Epithelial cell of esophagus (primary cell): ENCODE measurements around the gene NEURL4.

Experiments used
- DNase-seq: peaks from one replicate; pipeline ENCODE4 v3.0.0; 2010; ENCODE audit warnings: low read depth
- H3K4me3 ChIP-seq: 2 replicates; pipeline ENCODE4 v1.5.1; 2011; ENCODE audit warnings: mild to moderate bottlenecking, low read length, control low read depth
- CTCF ChIP-seq: IDR thresholded peaks from 2 replicates; pipeline ENCODE4 v1.5.1; 2011; ENCODE audit warnings: low read depth, mild to moderate bottlenecking, low read length, control low read depth, inconsistent platforms; ENCODE audit not compliant: insufficient read depth; ENCODE audit errors: missing control alignments

The NEURL4 gene

GRCh38 chr17:7313890-7314718 lies 15.0 kb downstream of the NEURL4 start:
- H3K4me3 ChIP-seq: peak overlapping the region; percentile 75
- DNase-seq: no peak
- TF ChIP-seq CTCF: no peak

GRCh38 chr17:7313088-7313889 lies 15.8 kb downstream of the NEURL4 start:
- no peak overlapping the region for H3K4me3 ChIP-seq
- peak; percentile 41 for TF ChIP-seq CTCF
- peak; percentile 36 for DNase-seq

- no peak for DNase-seq
- TF ChIP-seq CTCF: no peak
- no peak overlapping the region for H3K4me3 ChIP-seq
Measured at GRCh38 chr17:7312432-7313087, 16.6 kb downstream of the NEURL4 start.

- no peak for TF ChIP-seq CTCF
Measured at GRCh38 chr17:7311110-7311705, 17.9 kb downstream of the NEURL4 start.

GRCh38 chr17:7309628-7310027 lies 19.5 kb downstream of the NEURL4 start:
- peak overlapping the region; percentile 90 for H3K4me3 ChIP-seq
- TF ChIP-seq CTCF: no peak
- DNase-seq: no peak

More at GRCh38 chr17:7311110-7311705, 17.9 kb downstream of the NEURL4 start:
- no peak for DNase-seq
- no peak overlapping the region for H3K4me3 ChIP-seq

GRCh38 chr17:7308625-7309433 lies 20.3 kb downstream of the NEURL4 start:
- TF ChIP-seq CTCF: no peak
- peak overlapping the region; percentile 90 for H3K4me3 ChIP-seq
- peak; percentile 90 for DNase-seq
